HUES48 (cell line): ENCODE measurements around the gene MTHFD2L.

Experiments
- H3K27ac ChIP-seq: one replicate; pipeline ENCODE4 v1.7.0; 2013; ENCODE audit warnings: low read depth, low read length, inconsistent platforms
- H3K27me3 ChIP-seq: 2 replicates; pipeline ENCODE4 v1.6.1; 2013; ENCODE audit warnings: mild to moderate bottlenecking, low read length; ENCODE audit not compliant: control insufficient read depth, insufficient read depth
- H3K36me3 ChIP-seq: 2 replicates; pipeline ENCODE4 v1.6.1; 2013; ENCODE audit warnings: low read length; ENCODE audit not compliant: control insufficient read depth, insufficient read depth
- H3K4me1 ChIP-seq: 2 replicates; pipeline ENCODE4 v1.6.1; 2013; ENCODE audit warnings: mild to moderate bottlenecking, low read length; ENCODE audit not compliant: control insufficient read depth, insufficient read depth
- H3K4me3 ChIP-seq: 2 replicates; pipeline ENCODE4 v1.5.1; 2013; ENCODE audit warnings: mild to moderate bottlenecking, low read depth, low read length
- H3K9ac ChIP-seq: 2 replicates; pipeline ENCODE4 v1.6.1; 2013; ENCODE audit warnings: mild to moderate bottlenecking, low read depth, low read length, moderate library complexity
- H3K9me3 ChIP-seq: 2 replicates; pipeline ENCODE4 v1.6.1; 2013; ENCODE audit warnings: low read length; ENCODE audit not compliant: control insufficient read depth, insufficient read depth

Gene MTHFD2L

DNA sequence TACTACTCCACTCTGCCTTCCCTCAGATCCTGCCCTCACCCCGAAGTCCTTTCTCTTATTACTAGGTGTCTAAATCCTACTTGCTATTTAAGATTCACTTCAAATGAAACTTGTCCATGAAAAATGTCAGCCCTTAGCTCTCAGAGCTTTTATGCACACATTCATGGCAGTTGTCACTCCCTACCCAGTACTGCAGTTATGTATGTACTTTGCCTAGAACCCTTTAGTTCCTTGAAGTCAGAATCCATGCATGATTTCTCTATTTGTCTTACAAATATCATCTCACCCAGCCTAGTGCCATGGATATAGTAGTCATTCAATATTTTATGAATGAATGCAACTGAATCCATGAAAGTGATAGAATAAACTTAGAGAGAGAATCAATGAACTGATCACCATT lies 147.1 kb downstream of the MTHFD2L start:
- Histone ChIP-seq H3K27me3 (no peaks in the 10 kb centered on the region), H3K36me3 (no peaks in the 10 kb centered on the region), H3K9me3 (no peaks in the 10 kb centered on the region), H3K4me3 (no peak overlapping the region), H3K9ac (no peak overlapping the region), H3K27ac (no peak overlapping the region), H3K4me1 (no peaks in the 10 kb centered on the region)

DNA sequence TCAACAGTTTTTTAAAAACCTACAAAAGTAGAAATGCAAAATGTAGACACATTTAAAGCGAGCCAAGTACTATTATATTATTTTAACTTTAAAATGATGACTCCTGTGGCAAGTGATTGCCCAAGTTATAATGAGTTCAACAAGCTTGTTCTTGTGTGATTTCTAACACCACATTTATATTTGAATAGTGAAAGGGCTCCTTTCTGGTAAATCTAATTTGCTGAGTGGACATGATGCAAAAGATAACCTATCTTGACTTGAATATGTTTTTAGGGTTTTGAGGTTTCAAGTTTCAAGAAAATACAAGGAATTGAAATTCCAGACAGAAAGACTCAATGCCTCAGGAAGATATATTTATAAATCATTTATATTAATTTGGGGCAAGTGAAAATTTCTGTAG lies 149.3 kb downstream of the MTHFD2L start:
- Histone ChIP-seq H3K27me3 (no peaks in the 10 kb centered on the region), H3K4me3 (no peak overlapping the region), H3K27ac (no peak overlapping the region), H3K36me3 (no peaks in the 10 kb centered on the region), H3K9me3 (no peaks in the 10 kb centered on the region), H3K4me1 (no peaks in the 10 kb centered on the region; the same call in 1 of the 2 replicates), H3K9ac (no peak overlapping the region)

DNA sequence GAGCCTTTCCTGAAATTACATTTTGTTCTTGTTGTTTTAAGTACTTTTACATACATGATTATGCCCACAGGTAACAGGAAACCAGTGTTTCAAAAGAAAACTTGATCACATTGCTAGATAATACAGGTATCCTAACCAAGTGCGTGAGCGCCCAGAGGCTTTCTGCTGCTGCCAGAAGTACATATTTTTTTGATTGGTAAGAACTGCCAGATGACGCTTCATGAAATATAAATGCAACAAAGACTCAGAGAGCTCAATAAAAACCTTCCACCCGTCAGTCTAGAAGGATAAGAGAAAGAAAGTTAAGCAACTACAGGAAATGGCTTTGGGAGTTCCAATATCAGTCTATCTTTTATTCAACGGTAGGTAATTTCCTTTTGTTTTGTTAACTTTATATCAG lies 150.3 kb downstream of the MTHFD2L start, which contains the start of gene EPGN:
EPGN (plus strand) TSS at position 256 of the 400 bp plus-strand sequence; CDS start at position 320, 64 bp downstream.
- no peak within 1 kb of the TSS for H3K27ac ChIP-seq
- no peak within 1 kb of the TSS for H3K4me3 ChIP-seq
- no peaks in the 10 kb centered on the region for H3K27me3 ChIP-seq
- H3K36me3 ChIP-seq = no peaks in the 10 kb centered on the region
- no peak within 1 kb of the TSS for H3K9ac ChIP-seq
- H3K4me1 ChIP-seq = no peaks in the 10 kb centered on the region; the same call in 1 of the 2 replicates
- H3K9me3 ChIP-seq = no peaks in the 10 kb centered on the region

DNA sequence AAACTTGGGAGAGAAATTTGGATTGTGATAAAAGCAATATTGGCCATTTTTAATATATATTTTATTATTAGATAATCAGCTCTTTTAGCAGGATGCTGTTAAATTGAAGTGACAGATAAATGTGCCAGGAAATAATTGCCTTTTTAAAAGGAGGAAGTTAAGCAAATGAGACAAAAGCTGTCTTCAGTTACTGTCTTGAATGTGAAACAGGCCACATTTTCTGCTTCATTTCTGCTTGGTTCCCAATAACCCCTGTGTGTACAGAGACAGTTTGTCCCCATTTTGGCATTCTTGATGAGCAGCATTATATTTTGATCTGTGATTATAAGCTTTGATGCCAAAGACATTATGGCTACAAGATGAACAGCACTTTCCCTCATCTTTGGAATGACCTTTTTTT lies 151.3 kb downstream of the MTHFD2L start:
- no peaks in the 10 kb centered on the region for H3K9me3 ChIP-seq
- H3K36me3 ChIP-seq = no peaks in the 10 kb centered on the region
- H3K27me3 ChIP-seq = no peaks in the 10 kb centered on the region
- H3K27ac ChIP-seq = no peak overlapping the region
- H3K4me3 ChIP-seq = no peak overlapping the region
- no peaks in the 10 kb centered on the region; the same call in 1 of the 2 replicates for H3K4me1 ChIP-seq
- H3K9ac ChIP-seq = no peak overlapping the region

DNA sequence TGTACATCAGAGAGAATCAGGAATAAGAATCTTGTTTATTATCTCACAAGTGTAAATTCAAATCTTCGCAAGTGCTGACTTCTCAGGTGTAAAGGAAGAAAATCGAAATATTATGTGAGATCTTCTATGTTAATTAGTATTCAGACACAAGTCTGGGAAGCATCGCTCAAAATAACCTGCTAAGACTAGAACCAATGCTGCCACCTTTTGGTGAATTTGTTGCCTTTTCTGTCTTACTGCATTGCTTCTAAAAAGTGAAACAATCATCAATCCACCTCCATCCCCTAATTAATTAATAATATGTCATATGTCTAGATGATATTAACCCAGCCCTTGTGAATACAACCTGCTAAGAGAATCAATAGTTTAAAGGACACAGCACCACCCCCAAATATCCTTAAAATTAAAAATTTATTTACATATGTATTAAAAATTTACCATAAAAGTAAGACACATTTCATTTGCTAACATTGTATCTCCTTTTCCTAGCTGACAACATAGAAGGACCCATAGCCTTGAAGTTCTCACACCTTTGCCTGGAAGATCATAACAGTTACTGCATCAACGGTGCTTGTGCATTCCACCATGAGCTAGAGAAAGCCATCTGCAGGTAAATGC lies 153.9 kb downstream of the MTHFD2L start:
- Histone ChIP-seq H3K27me3 (no peaks in the 10 kb centered on the region), H3K27ac (no peak overlapping the region), H3K36me3 (no peaks in the 10 kb centered on the region), H3K4me3 (no peak overlapping the region), H3K9ac (no peak overlapping the region), H3K4me1 (peaks cover 4% of the 10 kb centered on the region; the same call in 1 of the 2 replicates), H3K9me3 (no peaks in the 10 kb centered on the region)

DNA sequence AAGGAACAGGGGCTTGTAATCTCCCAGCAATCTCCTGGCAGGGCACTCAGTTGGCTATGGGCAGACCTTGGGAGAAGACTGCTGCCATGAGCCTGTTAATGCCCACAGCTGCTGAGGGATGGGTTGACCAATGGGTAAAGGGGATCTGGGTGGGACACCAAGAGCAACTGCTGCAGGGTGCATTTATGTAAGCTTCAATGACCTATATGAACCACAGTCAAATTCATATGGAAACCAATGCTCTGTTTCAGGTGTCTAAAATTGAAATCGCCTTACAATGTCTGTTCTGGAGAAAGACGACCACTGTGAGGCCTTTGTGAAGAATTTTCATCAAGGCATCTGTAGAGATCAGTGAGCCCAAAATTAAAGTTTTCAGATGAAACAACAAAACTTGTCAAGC lies 156.4 kb downstream of the MTHFD2L start:
- Histone ChIP-seq H3K27me3 (no peaks in the 10 kb centered on the region), H3K9ac (no peak overlapping the region), H3K4me3 (no peak overlapping the region), H3K27ac (no peak overlapping the region), H3K9me3 (no peaks in the 10 kb centered on the region), H3K4me1 (peaks cover 4% of the 10 kb centered on the region; the same call in 1 of the 2 replicates), H3K36me3 (no peaks in the 10 kb centered on the region)

DNA sequence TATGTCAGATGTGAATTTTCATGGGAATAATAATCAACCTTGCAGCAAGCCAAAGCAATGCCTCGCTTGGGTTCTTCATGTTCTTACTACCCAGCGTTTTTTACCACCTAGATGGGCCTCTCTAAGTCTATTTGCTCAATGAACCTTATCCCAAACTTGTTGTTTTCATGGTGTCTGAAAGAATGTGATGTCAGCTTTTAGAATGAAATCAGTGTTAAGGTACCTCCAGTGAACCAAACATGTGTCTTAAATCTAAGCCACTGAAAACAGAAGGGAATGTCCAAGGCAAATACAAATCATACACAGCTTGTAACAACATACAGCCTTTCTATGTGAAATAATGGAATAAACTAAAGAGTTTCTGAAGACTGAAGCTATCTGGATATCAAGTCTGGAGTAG lies 157.0 kb downstream of the MTHFD2L start:
- no peaks in the 10 kb centered on the region for H3K27me3 ChIP-seq
- no peaks in the 10 kb centered on the region for H3K9me3 ChIP-seq

DNA sequence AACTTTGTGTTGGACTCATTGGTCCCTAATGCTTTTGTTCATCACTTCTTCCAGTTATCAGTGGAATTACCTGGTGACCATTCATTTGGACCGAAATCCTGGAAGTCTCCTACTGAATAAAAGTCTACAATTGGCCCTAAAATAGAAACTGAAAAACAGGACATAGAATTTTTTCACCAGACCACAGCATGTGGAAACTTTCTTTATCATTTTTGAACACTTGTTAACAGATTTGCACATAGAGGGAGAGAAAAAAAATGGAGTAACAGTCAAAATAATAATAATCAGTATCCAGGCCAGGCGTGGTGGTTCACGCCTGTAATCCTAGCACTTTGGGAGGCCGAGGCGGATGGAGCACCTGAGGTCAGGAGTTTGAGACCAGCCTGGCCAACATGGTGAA lies 157.5 kb downstream of the MTHFD2L start:
- no peaks in the 10 kb centered on the region for H3K27me3 ChIP-seq
- no peaks in the 10 kb centered on the region for H3K9me3 ChIP-seq
- no peak overlapping the region for H3K9ac ChIP-seq
- peaks cover 6% of the 10 kb centered on the region; the same call in 1 of the 2 replicates for H3K4me1 ChIP-seq
- H3K4me3 ChIP-seq = no peak overlapping the region
- H3K36me3 ChIP-seq = no peaks in the 10 kb centered on the region
- no peak overlapping the region for H3K27ac ChIP-seq

More for the DNA sequence above, 157.0 kb downstream of the MTHFD2L start:
- Histone ChIP-seq H3K9ac (no peak overlapping the region), H3K27ac (no peak overlapping the region), H3K4me3 (no peak overlapping the region), H3K36me3 (no peaks in the 10 kb centered on the region), H3K4me1 (peaks cover 4% of the 10 kb centered on the region; the same call in 1 of the 2 replicates)

DNA sequence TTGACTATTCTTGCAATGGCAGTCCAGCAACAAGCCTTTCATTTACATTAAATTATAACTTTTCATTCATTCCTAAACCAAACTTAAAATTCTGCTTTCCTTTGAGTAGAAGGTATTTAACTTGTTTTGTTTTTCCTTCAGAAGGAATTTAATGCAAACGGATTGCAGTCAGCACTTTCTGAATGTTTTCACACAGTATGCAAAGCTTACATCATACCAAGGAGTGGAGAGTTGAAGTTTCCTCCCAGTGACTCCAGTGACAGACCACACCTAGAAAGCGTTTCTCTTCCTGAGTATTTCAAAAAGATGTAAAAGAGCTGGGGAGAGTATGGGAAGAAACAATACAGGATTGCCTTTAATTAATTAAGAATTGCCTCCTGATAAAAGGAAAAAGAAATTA lies 158.5 kb downstream of the MTHFD2L start:
- no peak overlapping the region for H3K4me3 ChIP-seq
- H3K27ac ChIP-seq = no peak overlapping the region
- peaks cover 15% of the 10 kb centered on the region for H3K4me1 ChIP-seq
- H3K9ac ChIP-seq = no peak overlapping the region
- H3K36me3 ChIP-seq = no peaks in the 10 kb centered on the region
- no peaks in the 10 kb centered on the region for H3K27me3 ChIP-seq
- H3K9me3 ChIP-seq = no peaks in the 10 kb centered on the region

DNA sequence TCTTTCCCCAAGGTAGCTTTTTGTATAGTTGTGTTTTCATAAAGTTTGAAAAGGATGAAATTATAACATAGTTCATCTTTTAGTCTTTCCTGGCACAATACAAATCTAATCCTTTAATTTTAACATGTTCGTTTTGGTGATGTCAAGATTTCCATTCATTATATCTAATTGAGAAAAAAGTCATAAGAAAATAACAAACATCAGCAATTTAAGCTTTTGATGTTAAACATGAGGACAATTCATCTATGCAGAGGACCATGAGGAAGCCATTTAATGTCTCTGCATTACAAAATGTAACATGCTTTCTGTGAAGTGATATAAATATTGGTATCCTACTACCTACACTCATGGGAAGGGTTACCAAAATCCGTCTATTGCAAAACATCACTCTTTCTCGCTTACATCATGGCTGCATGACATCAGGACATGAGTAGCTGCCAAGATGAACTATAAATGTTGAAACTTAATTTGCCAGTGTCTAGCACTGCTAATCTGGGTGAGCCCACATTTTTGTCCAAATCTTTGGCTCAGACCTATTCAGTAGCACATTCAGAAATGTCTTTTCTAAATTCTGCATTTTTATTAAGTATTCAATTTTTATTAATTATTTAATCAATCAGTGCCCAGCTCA lies 159.8 kb downstream of the MTHFD2L start:
- no peak overlapping the region for H3K27ac ChIP-seq

DNA sequence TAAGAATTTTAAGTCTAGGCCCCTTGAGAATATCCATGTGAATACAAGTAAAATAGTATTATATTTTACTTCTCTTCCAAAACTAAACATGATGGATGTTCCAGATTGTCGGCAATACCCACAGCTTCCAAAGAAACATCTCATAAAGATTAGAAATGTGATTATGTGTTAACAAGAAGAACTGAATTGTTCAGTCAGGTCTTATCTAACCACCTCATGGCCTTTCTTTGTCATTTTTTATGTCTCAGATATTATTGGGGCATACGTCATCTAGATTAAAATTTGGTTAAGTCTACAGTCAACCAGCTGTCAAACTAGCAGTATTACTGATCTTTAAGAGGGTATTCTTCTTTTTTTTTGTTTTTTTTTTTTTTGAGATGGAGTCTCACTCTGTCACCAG lies 160.4 kb downstream of the MTHFD2L start:
- H3K36me3 ChIP-seq = no peaks in the 10 kb centered on the region
- no peak overlapping the region for H3K27ac ChIP-seq
- no peaks in the 10 kb centered on the region for H3K27me3 ChIP-seq
- H3K9me3 ChIP-seq = no peaks in the 10 kb centered on the region
- no peak overlapping the region for H3K4me3 ChIP-seq
- H3K4me1 ChIP-seq = peaks cover 17% of the 10 kb centered on the region
- H3K9ac ChIP-seq = no peak overlapping the region

More for the DNA sequence above, 159.8 kb downstream of the MTHFD2L start:
- Histone ChIP-seq H3K27me3 (no peaks in the 10 kb centered on the region), H3K9me3 (no peaks in the 10 kb centered on the region), H3K4me1 (peaks cover 15% of the 10 kb centered on the region), H3K36me3 (no peaks in the 10 kb centered on the region), H3K9ac (no peak overlapping the region), H3K4me3 (no peak overlapping the region)
